Suppressor macrophage (primary cell): Measurements from ENCODE around the gene STK31.
"Not testable (repeated sequence)": the region's sequence is repeated elsewhere in the genome, so short reads cannot be mapped to it uniquely, and the experiment has no call there.

ENCODE experiments used
- DNase-seq, 4 experiments: peaks; one replicate each; pipeline ENCODE4 v3.0.0-alpha.2; 2020 to 2022
- total RNA-seq, 17 experiments: gene quantifications; one replicate each; lab custom pipeline; 2026; ENCODE audit warnings: mixed read lengths in 6 of 17, inconsistent platforms in 3 of 17; lab: John Stamatoyannopoulos, UW

The STK31 gene, protein sequence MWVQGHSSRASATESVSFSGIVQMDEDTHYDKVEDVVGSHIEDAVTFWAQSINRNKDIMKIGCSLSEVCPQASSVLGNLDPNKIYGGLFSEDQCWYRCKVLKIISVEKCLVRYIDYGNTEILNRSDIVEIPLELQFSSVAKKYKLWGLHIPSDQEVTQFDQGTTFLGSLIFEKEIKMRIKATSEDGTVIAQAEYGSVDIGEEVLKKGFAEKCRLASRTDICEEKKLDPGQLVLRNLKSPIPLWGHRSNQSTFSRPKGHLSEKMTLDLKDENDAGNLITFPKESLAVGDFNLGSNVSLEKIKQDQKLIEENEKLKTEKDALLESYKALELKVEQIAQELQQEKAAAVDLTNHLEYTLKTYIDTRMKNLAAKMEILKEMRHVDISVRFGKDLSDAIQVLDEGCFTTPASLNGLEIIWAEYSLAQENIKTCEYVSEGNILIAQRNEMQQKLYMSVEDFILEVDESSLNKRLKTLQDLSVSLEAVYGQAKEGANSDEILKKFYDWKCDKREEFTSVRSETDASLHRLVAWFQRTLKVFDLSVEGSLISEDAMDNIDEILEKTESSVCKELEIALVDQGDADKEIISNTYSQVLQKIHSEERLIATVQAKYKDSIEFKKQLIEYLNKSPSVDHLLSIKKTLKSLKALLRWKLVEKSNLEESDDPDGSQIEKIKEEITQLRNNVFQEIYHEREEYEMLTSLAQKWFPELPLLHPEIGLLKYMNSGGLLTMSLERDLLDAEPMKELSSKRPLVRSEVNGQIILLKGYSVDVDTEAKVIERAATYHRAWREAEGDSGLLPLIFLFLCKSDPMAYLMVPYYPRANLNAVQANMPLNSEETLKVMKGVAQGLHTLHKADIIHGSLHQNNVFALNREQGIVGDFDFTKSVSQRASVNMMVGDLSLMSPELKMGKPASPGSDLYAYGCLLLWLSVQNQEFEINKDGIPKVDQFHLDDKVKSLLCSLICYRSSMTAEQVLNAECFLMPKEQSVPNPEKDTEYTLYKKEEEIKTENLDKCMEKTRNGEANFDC
- total RNA-seq = 0 to 4.1 (median 0.17) reads per million in 17 experiments

GRCh38 chr7:23710000-23710399 is at the start of gene STK31:
Gene STK31 (plus strand): TSS chr7:23710219. CDS start chr7:23710286, 67 bp downstream.
- DNase-seq = no peak

DNA sequence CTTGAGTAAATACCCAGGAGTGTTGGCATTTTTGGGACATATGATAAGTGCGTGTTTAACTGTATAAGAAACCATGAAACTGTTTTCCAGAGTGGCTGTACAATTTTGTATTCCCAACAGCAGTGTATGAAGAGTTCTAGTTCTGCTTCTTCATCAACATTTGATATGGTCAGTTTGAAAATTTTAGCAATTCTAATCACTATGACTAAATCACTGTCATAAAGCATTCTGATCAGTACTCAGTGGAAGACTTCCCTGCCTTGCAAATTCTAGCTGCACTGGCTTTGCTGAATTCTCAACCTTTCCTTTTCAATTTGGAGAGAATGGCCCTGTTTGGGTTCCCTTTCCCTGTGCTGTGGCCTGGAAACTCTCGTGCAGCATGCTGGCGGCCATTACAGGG is 48.6 kb upstream of the STK31 start:
- DNase-seq = no peak

- DNase-seq = no peak
Measured at GRCh38 chr7:23662124-23662983, 47.7 kb upstream of the STK31 start.

- no peak for DNase-seq
Measured at GRCh38 chr7:23662984-23663313, 47.1 kb upstream of the STK31 start.

GRCh38 chr7:23664122-23664521 is 45.9 kb upstream of the STK31 start:
- no peak for DNase-seq

GRCh38 chr7:23672033-23672432 is 38.0 kb upstream of the STK31 start:
- no peak for DNase-seq

- peak; percentile 87 to 96 (median 92) for DNase-seq
Measured at GRCh38 chr7:23679898-23680413, 30.1 kb upstream of the STK31 start, which contains the start of gene FAM221A. Gene FAM221A (plus strand): TSS chr7:23680199. CDS start chr7:23680219, 20 bp downstream.

- peak; percentile 54 to 75 (median 59) for DNase-seq
Measured at GRCh38 chr7:23680414-23681405, 29.3 kb upstream of the STK31 start.

GRCh38 chr7:23684041-23684440 is 26.0 kb upstream of the STK31 start:
- DNase-seq = not testable (repeated sequence)

DNA sequence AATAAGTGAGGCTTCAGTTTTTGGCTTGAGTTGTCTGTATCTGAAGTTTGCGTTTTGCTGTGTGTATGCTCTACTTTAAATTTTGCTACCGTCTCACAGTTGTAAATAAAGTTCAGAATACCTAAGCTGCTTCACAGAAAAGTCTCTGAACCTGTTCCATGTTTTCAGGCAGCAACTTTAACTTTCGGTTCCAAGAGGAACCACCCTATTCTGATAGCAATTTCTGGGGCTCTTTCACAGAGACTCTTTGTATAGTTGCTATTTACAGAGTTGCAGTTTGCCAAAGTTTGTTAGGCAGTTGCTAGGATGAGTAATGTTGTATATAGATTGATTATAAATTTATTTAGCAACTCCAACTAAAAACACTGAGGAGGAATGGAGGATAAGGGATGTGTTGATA is 24.3 kb upstream of the STK31 start:
- no peak for DNase-seq

GRCh38 chr7:23687011-23687410 is 23.0 kb upstream of the STK31 start:
- DNase-seq = no peak

DNA sequence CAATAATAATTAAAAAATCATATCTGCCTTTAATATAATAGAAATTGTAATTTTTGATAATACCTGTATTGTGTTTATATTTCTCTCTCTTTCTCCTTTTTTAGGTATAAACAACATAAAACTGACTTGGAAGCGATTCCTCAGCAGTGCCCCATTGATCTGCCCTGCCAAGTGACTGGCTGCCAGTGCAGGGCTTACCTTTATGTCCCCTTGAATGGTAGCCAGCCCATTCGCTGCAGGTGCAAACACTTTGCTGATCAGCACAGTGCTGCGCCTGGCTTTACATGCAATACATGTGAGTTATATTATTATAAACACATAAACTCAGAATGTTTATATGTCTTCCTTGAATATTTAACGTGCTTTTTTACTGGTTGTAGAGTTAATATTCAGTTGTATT is 20.9 kb upstream of the STK31 start:
- DNase-seq = no peak

DNA sequence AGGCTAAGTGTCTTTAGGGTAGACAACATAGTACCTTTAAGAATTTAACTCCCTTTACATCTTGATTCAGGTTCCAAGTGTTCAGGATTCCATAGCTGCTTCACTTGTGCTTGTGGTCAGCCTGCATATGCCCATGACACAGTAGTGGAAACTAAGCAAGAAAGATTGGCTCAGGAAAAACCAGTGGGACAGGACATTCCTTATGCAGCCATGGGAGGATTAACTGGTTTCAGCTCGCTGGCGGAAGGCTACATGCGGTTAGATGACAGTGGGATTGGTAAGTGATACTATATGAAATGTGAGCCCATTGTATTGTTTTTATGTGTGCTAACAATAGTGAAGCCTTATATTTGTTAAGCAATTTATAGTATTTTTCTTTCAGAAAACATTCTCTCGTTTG is 18.7 kb upstream of the STK31 start:
- DNase-seq = no peak

DNA sequence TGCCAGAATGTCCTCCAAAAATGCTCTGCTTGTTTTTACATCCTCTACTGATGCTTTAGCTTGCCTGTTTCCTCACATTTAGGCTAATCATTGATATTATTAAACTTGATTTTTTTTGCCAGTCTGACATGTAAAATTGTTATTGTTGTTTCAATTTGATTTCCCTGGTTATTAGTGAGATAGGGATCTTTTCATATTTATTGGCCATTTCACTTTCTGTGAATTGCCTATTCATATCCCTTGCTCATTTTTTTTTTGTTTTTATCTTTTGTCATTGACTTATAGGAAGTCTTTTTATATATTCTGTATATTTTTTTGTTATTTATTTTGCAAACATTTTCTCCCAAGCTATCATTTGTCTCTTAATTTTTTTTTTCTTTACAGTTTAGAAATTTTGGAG is 16.8 kb upstream of the STK31 start:
- DNase-seq = no peak

DNA sequence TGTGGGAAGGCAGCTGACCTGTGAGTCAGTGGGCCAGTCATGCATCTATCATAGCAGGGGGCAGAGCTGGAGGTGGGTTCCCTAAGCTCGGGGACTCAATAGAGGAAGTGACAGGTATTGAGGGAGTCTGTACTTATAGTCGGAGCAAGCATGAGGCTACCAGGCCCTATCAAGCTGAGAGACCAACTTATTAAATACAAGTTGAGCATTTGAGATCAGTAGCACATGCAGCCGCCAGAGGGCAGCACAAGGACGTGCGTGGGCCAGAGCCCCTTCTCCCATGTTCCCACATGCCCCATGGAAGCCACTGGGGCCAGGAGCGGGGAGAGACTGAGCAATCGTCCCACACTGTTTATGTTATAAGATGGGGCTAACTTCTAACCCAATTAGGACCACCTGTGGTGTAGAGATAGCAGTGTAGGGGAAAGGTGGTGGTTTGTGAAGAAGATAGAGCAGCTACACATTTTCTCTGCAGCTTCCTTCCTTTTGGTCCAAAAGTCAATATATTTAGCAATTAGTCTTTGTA is 13.0 kb upstream of the STK31 start:
- peak; percentile 35 to 75 (median 64) for DNase-seq

DNA sequence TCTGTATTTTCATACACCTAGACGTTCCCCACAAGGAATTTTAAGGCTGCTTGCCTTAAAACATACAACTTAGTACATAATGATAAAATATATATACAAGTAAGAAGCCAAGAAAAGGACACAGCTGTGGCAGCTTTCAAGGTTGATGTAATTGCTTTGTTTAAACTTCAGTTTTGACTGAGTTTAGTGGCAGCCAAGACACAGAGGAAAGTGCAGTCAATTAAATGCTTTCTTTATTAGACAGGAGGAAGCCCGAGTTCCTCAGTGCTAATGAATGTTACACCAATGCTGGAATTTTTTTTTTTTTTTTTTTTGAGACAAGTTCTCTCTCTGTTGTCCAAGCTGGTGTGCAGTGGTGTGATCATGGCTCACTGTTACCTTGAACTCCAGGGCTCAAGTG is 11.2 kb upstream of the STK31 start:
- no peak for DNase-seq

DNA sequence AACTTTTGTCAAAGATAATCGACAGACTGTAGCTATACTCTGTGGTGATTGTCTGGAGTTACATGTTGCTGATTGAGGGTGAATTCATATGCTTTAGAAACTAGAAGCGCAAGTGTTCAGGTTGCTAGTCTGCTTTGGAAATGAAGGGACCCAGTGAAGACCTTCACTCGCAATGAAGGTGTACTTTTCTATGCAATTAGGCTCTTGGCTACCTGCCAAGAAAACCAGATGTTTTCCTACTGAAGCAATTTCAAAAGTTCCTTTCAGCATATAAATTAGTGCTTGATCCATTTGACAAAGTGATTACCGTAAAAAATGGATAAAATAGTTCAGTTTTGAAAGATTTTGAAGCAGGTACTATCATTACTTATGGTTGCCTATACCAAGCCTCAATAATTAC is 10.0 kb upstream of the STK31 start:
- DNase-seq = no peak

GRCh38 chr7:23709081-23709750 is 803 bp upstream of the STK31 start:
- no peak for DNase-seq

- peak; percentile 20 to 77 (median 49) for DNase-seq
Measured at GRCh38 chr7:23712368-23713284, 2.6 kb downstream of the STK31 start.
